ENCODE measurements around the gene SLC28A1.
"Not testable (repeated sequence)": the region's sequence is repeated elsewhere in the genome, so short reads cannot be mapped to it uniquely, and the experiment has no call there.

The SLC28A1 gene

GRCh38 chr15:84982301-84982920 is 97.9 kb downstream of the SLC28A1 start:
- Histone ChIP-seq H3K4me3 (ENCODE audit: low read length) (peak overlapping the region; percentile 87), H3K9me3 (ENCODE audit: insufficient read depth, low read depth, low read length) (no peaks in the 10 kb centered on the region), H3K9ac (ENCODE audit: low read depth, low read length) (no peak overlapping the region), H3K4me1 (ENCODE audit: insufficient read depth, low read length) (no peaks in the 10 kb centered on the region; the same call in none of the 2 replicates), H3K36me3 (ENCODE audit: insufficient read depth, low read depth, low read length) (no peaks in the 10 kb centered on the region), H3K27ac (ENCODE audit: low read length) (no peak overlapping the region), H3K27me3 (ENCODE audit: insufficient read depth, low read length) (peaks cover 67% of the 10 kb centered on the region)

DNA sequence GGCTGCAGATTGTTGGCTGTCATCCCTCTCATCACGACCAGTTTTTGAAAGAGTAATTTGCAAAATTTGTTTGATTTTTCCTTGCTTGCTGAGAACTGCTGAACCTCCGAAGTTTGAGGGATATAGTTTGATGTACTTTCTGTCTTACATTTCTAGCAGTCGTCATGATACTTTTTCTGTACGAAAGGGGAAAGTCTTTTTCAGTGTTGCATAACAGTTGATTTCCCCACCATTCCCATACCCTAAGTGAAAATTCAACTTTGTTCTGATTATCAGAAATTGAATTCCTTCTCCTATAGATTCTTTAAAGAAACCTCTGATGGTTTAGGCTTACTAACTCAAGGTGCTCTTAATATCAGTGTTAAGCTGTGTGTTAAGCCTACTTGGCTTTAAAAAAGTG is 98.8 kb downstream of the SLC28A1 start:
- Histone ChIP-seq H3K9me3 (ENCODE audit: insufficient read depth, low read depth, low read length) (no peaks in the 10 kb centered on the region), H3K27me3 (ENCODE audit: insufficient read depth, low read length) (peaks cover 59% of the 10 kb centered on the region), H3K4me3 (ENCODE audit: low read length) (no peak overlapping the region; the same call in 1 of the 2 replicates), H3K36me3 (ENCODE audit: insufficient read depth, low read depth, low read length) (no peaks in the 10 kb centered on the region), H3K4me1 (ENCODE audit: insufficient read depth, low read length) (no peaks in the 10 kb centered on the region; the same call in none of the 2 replicates), H3K27ac (ENCODE audit: low read length) (no peak overlapping the region), H3K9ac (ENCODE audit: low read depth, low read length) (no peak overlapping the region)

DNA sequence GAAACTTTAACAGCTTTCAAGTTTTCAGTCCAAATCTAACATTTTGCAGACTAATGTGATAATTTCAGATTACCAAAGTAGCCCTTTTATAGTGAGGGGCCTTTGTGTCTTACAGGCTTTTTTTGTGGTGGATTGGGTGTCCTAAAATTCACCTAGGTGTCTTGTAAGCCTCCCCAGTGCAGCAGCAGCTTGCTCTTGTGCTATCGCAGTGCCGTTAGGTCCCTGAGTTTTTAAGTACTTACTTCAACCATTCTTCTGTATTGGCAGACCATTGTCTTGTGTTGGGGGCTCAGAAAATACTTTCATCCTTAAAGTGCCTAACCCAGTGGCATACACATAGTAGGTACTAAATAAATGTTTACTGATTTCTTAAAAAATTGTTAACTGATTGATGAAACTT is 99.2 kb downstream of the SLC28A1 start:
- H3K36me3 ChIP-seq (ENCODE audit: insufficient read depth, low read depth, low read length), result no peaks in the 10 kb centered on the region
- no peak overlapping the region for H3K9ac ChIP-seq (ENCODE audit: low read depth, low read length)
- H3K27me3 ChIP-seq (ENCODE audit: insufficient read depth, low read length), result peaks cover 55% of the 10 kb centered on the region
- no peaks in the 10 kb centered on the region for H3K9me3 ChIP-seq (ENCODE audit: insufficient read depth, low read depth, low read length)
- no peak overlapping the region for H3K4me3 ChIP-seq (ENCODE audit: low read length)
- H3K4me1 ChIP-seq (ENCODE audit: insufficient read depth, low read length), result no peaks in the 10 kb centered on the region; the same call in none of the 2 replicates
- no peak overlapping the region for H3K27ac ChIP-seq (ENCODE audit: low read length)

- Histone ChIP-seq H3K36me3 (ENCODE audit: insufficient read depth, low read depth, low read length) (no peaks in the 10 kb centered on the region), H3K9ac (ENCODE audit: low read depth, low read length) (no peak overlapping the region), H3K9me3 (ENCODE audit: insufficient read depth, low read depth, low read length) (no peaks in the 10 kb centered on the region), H3K4me3 (ENCODE audit: low read length) (no peak overlapping the region), H3K27me3 (ENCODE audit: insufficient read depth, low read length) (peaks cover 40% of the 10 kb centered on the region), H3K27ac (ENCODE audit: low read length) (no peak overlapping the region), H3K4me1 (ENCODE audit: insufficient read depth, low read length) (no peaks in the 10 kb centered on the region; the same call in 1 of the 2 replicates)
These were observed 100.7 kb downstream of the SLC28A1 start for GRCh38 chr15:84985158-84985557.

DNA sequence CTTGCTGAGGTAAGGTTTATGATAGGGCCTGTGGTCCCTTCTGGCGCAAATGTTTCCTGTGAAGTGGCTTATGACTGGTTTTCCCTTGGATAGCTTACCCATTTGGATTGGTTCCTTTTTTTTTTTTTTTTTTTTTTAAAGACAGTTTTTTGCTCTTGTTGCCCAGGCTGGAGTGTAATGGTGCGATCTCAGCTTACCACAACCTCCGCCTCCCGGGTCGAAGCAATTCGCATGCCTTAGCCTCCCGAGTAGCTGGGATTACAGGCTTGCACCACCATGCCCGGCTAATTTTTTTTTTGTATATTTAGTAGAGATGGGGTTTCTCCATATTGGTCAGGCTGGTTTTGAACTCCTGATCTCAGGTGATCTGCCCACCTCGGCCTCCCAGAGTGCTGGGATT is 102.9 kb downstream of the SLC28A1 start:
- not testable (repeated sequence) for H3K27ac ChIP-seq (ENCODE audit: low read length)

DNA sequence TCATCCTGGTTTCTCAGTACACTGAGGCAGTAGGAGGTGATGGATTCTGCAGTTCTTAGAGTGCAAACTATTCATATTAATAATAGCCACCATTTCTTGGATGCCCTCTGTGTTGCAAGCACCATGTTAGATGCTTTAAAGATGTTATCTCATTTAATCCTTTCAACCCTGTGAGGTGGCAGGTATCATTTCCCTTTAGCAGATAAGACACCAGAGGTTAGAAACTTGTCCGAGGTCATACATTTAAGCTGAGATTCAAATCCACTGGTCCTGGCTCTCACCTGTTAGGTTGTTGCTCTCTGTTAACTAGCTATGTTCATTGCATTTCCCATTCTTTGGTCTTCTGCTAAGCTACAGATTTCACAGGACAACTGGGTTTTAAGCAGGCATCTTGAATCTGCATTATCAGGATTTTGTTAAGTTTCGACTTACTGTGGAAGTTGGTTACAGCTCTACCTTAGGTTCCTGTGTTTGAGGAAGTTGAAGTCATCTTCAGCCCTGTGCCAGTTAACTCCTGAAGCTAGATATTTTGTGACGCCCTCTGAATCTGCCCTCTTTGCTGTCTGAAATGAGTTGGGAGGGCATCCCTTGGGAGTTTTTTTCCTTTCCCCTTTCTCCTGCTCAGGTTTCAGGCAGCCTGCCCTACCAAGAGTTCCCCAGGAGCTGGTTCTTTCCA is 103.6 kb downstream of the SLC28A1 start:
- H3K9ac ChIP-seq (ENCODE audit: low read depth, low read length), result no peak overlapping the region
- H3K27ac ChIP-seq (ENCODE audit: low read length), result no peak overlapping the region
- H3K36me3 ChIP-seq (ENCODE audit: insufficient read depth, low read depth, low read length), result no peaks in the 10 kb centered on the region
- peaks cover 24% of the 10 kb centered on the region for H3K27me3 ChIP-seq (ENCODE audit: insufficient read depth, low read length)
- no peaks in the 10 kb centered on the region for H3K9me3 ChIP-seq (ENCODE audit: insufficient read depth, low read depth, low read length)
- no peak overlapping the region for H3K4me3 ChIP-seq (ENCODE audit: low read length)
- H3K4me1 ChIP-seq (ENCODE audit: insufficient read depth, low read length), result no peaks in the 10 kb centered on the region

More for the DNA sequence above, 102.9 kb downstream of the SLC28A1 start:
- H3K9ac ChIP-seq (ENCODE audit: low read depth, low read length); H3K36me3 ChIP-seq (ENCODE audit: insufficient read depth, low read depth, low read length); H3K4me3 ChIP-seq (ENCODE audit: low read length); H3K9me3 ChIP-seq (ENCODE audit: insufficient read depth, low read depth, low read length); H3K4me1 ChIP-seq (ENCODE audit: insufficient read depth, low read length): not testable (repeated sequence)
- H3K27me3 ChIP-seq (ENCODE audit: insufficient read depth, low read length), result peaks cover 31% of the 10 kb centered on the region

GRCh38 chr15:84988909-84989644 is 104.6 kb downstream of the SLC28A1 start:
- Histone ChIP-seq H3K4me1 (ENCODE audit: insufficient read depth, low read length) (no peaks in the 10 kb centered on the region), H3K27ac (ENCODE audit: low read length) (no peak overlapping the region), H3K4me3 (ENCODE audit: low read length) (no peak overlapping the region), H3K9ac (ENCODE audit: low read depth, low read length) (no peak overlapping the region), H3K27me3 (ENCODE audit: insufficient read depth, low read length) (peaks cover 14% of the 10 kb centered on the region), H3K36me3 (ENCODE audit: insufficient read depth, low read depth, low read length) (no peaks in the 10 kb centered on the region), H3K9me3 (ENCODE audit: insufficient read depth, low read depth, low read length) (no peaks in the 10 kb centered on the region)

- H3K9me3 ChIP-seq (ENCODE audit: insufficient read depth, low read depth, low read length), result no peaks in the 10 kb centered on the region
- no peak overlapping the region for H3K9ac ChIP-seq (ENCODE audit: low read depth, low read length)
- no peaks in the 10 kb centered on the region for H3K36me3 ChIP-seq (ENCODE audit: insufficient read depth, low read depth, low read length)
- no peak overlapping the region for H3K4me3 ChIP-seq (ENCODE audit: low read length)
- H3K27me3 ChIP-seq (ENCODE audit: insufficient read depth, low read length), result peaks cover under 1% of the 10 kb centered on the region; the same call in 1 of the 2 replicates
- H3K27ac ChIP-seq (ENCODE audit: low read length), result no peak overlapping the region
- no peaks in the 10 kb centered on the region for H3K4me1 ChIP-seq (ENCODE audit: insufficient read depth, low read length)
These were observed 106.0 kb downstream of the SLC28A1 start for GRCh38 chr15:84990507-84990906.

GRCh38 chr15:84991014-84991712 is 106.7 kb downstream of the SLC28A1 start:
- Histone ChIP-seq H3K4me1 (ENCODE audit: insufficient read depth, low read length) (no peaks in the 10 kb centered on the region), H3K9me3 (ENCODE audit: insufficient read depth, low read depth, low read length) (no peaks in the 10 kb centered on the region), H3K27me3 (ENCODE audit: insufficient read depth, low read length) (no peaks in the 10 kb centered on the region), H3K36me3 (ENCODE audit: insufficient read depth, low read depth, low read length) (no peaks in the 10 kb centered on the region), H3K4me3 (ENCODE audit: low read length) (no peak overlapping the region), H3K9ac (ENCODE audit: low read depth, low read length) (no peak overlapping the region), H3K27ac (ENCODE audit: low read length) (no peak overlapping the region)

GRCh38 chr15:84992157-84992944 is 107.9 kb downstream of the SLC28A1 start:
- no peaks in the 10 kb centered on the region for H3K4me1 ChIP-seq (ENCODE audit: insufficient read depth, low read length)
- no peak overlapping the region for H3K9ac ChIP-seq (ENCODE audit: low read depth, low read length)
- H3K27ac ChIP-seq (ENCODE audit: low read length), result no peak overlapping the region
- no peak overlapping the region for H3K4me3 ChIP-seq (ENCODE audit: low read length)
- H3K9me3 ChIP-seq (ENCODE audit: insufficient read depth, low read depth, low read length), result no peaks in the 10 kb centered on the region
- no peaks in the 10 kb centered on the region for H3K36me3 ChIP-seq (ENCODE audit: insufficient read depth, low read depth, low read length)
- no peaks in the 10 kb centered on the region for H3K27me3 ChIP-seq (ENCODE audit: insufficient read depth, low read length)
